ENCODE results near the gene CHRM2.

The CHRM2 gene

GRCh38 chr7:136923111-136923667, 54.7 kb downstream of the CHRM2 start:
- H3K36me3 ChIP-seq (ENCODE audit: low read depth), result no peaks in the 10 kb centered on the region
- DNase-seq (ENCODE audit: low spot score) (no peak), ATAC-seq (ENCODE audit: low read depth) (no peak)
- H3K9me3 ChIP-seq (ENCODE audit: severe bottlenecking), result no peaks in the 10 kb centered on the region
- H3K4me1 ChIP-seq (ENCODE audit: insufficient read depth, poor library complexity, severe bottlenecking), result no peaks in the 10 kb centered on the region
- H3K27ac ChIP-seq (ENCODE audit: poor library complexity, severe bottlenecking), result no peak overlapping the region
- no peak for TF ChIP-seq CTCF (IDR thresholded peaks at IDR 0.05; ENCODE audit: poor library complexity, severe bottlenecking)
- H3K27me3 ChIP-seq (ENCODE audit: insufficient read depth, poor library complexity, severe bottlenecking), result peaks cover 5% of the 10 kb centered on the region
- H3K4me3 ChIP-seq (ENCODE audit: severe bottlenecking), result no peak overlapping the region

DNA sequence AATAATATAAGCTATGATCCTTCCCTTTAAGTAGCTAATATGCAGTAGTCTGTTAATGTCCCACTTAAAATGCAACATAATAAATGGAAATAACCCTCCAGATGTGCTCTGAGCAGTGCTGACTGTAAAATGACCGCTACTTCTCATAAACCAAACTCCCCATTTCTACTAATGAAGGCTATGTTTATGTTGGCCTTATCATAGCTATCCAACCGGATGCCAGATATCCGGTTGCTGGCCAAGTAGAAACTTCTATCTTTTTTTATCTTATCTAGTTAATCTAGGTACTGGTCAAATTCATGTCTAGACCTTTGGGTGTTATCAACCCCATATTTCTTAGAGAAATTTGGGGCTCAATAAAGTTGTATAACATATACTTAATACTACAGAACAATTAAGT, 56.6 kb downstream of the CHRM2 start:
- peaks cover 1% of the 10 kb centered on the region for H3K27me3 ChIP-seq (ENCODE audit: insufficient read depth, poor library complexity, severe bottlenecking)
- TF ChIP-seq CTCF (IDR thresholded peaks at IDR 0.05; ENCODE audit: poor library complexity, severe bottlenecking), result no peak
- no peak overlapping the region for H3K27ac ChIP-seq (ENCODE audit: poor library complexity, severe bottlenecking)
- ATAC-seq (ENCODE audit: low read depth) (no peak), DNase-seq (ENCODE audit: low spot score) (no peak)
- H3K36me3 ChIP-seq (ENCODE audit: low read depth), result no peaks in the 10 kb centered on the region
- H3K9me3 ChIP-seq (ENCODE audit: severe bottlenecking), result no peaks in the 10 kb centered on the region
- H3K4me1 ChIP-seq (ENCODE audit: insufficient read depth, poor library complexity, severe bottlenecking), result no peaks in the 10 kb centered on the region
- no peak overlapping the region for H3K4me3 ChIP-seq (ENCODE audit: severe bottlenecking)

DNA sequence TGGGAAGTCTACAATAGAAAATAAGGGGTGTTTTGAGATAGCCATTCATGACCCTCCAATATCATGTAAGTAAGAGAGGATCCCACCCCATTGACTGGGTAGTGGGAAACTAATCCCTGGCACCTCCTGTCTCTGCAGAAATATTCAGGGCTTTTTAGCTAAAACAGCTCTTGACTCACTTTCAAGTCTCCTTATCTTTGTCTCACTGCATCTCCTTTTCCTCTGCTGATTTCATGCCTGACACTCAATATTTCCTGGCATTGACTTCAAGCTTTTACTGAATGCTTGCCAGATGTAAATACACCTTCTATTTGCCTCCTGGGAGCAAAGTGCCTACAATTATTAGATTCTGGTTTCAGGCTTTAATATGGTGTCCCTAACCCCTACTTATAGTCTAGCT, 57.1 kb downstream of the CHRM2 start:
- no peak for ATAC-seq (ENCODE audit: low read depth)
- H3K9me3 ChIP-seq (ENCODE audit: severe bottlenecking), result no peaks in the 10 kb centered on the region
- no peaks in the 10 kb centered on the region for H3K4me1 ChIP-seq (ENCODE audit: insufficient read depth, poor library complexity, severe bottlenecking)
- no peak overlapping the region for H3K4me3 ChIP-seq (ENCODE audit: severe bottlenecking)
- H3K27ac ChIP-seq (ENCODE audit: poor library complexity, severe bottlenecking), result no peak overlapping the region
- H3K36me3 ChIP-seq (ENCODE audit: low read depth), result no peaks in the 10 kb centered on the region
- no peaks in the 10 kb centered on the region for H3K27me3 ChIP-seq (ENCODE audit: insufficient read depth, poor library complexity, severe bottlenecking)
- no peak for TF ChIP-seq CTCF (IDR thresholded peaks at IDR 0.05; ENCODE audit: poor library complexity, severe bottlenecking)
- DNase-seq (ENCODE audit: low spot score), result no peak

- Histone ChIP-seq H3K27me3 (ENCODE audit: insufficient read depth, poor library complexity, severe bottlenecking) (peaks cover under 1% of the 10 kb centered on the region), H3K4me3 (ENCODE audit: severe bottlenecking) (no peak overlapping the region), H3K36me3 (ENCODE audit: low read depth) (no peaks in the 10 kb centered on the region), H3K27ac (ENCODE audit: poor library complexity, severe bottlenecking) (no peak overlapping the region), H3K9me3 (ENCODE audit: severe bottlenecking) (peaks cover 2% of the 10 kb centered on the region), H3K4me1 (ENCODE audit: insufficient read depth, poor library complexity, severe bottlenecking) (no peaks in the 10 kb centered on the region)
- DNase-seq (ENCODE audit: low spot score) (no peak), ATAC-seq (ENCODE audit: low read depth) (no peak)
- TF ChIP-seq CTCF (IDR thresholded peaks at IDR 0.05; ENCODE audit: poor library complexity, severe bottlenecking), result no peak
These were observed 62.9 kb downstream of the CHRM2 start for GRCh38 chr7:136931169-136931867.

DNA sequence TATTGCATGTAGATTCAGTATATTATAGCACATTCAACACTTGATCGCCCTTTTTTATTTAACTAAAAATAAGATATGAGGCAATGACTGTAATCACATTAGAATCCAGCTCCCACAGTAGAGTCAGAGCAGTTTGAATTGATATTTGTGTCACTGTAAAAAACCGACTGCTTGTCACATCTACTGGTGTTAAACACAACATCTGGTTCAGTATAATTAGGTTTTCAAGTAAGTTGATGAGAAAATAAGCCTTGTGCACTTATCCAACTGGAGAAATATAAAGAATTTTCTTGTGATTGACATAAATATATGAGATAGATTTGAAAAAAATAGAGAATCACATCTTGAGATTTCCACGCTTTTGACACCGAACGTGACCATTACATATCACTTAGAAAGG, 69.0 kb downstream of the CHRM2 start:
- no peak for ATAC-seq (ENCODE audit: low read depth)
- DNase-seq (ENCODE audit: low spot score), result no peak
- Histone ChIP-seq H3K9me3 (ENCODE audit: severe bottlenecking) (peaks cover 2% of the 10 kb centered on the region), H3K4me3 (ENCODE audit: severe bottlenecking) (no peak overlapping the region), H3K27ac (ENCODE audit: poor library complexity, severe bottlenecking) (no peak overlapping the region), H3K36me3 (ENCODE audit: low read depth) (no peaks in the 10 kb centered on the region), H3K27me3 (ENCODE audit: insufficient read depth, poor library complexity, severe bottlenecking) (peaks cover 3% of the 10 kb centered on the region), H3K4me1 (ENCODE audit: insufficient read depth, poor library complexity, severe bottlenecking) (no peaks in the 10 kb centered on the region)
- TF ChIP-seq CTCF (IDR thresholded peaks at IDR 0.05; ENCODE audit: poor library complexity, severe bottlenecking), result no peak
